Amniotic stem cell (primary cell): Measurements from ENCODE around the gene NF1.
A peak's percentile ranks its signal among the peaks of the same experiment; 100 is the strongest.
"Not testable (repeated sequence)": the region's sequence is repeated elsewhere in the genome, so short reads cannot be mapped to it uniquely, and the experiment has no call there.

Experiments
- DNase-seq: peaks from one replicate; lab custom pipeline; 2025; lab: John Stamatoyannopoulos, UW

The NF1 gene

GRCh38 chr17:31252741-31253140 is 158.0 kb downstream of the NF1 start:
- no peak for DNase-seq

- no peak for DNase-seq
Measured at GRCh38 chr17:31254654-31255053, 159.9 kb downstream of the NF1 start.

GRCh38 chr17:31256936-31257335 is 162.2 kb downstream of the NF1 start:
- no peak for DNase-seq

GRCh38 chr17:31260151-31260550 is 165.4 kb downstream of the NF1 start:
- no peak for DNase-seq

GRCh38 chr17:31261601-31262000 is 166.8 kb downstream of the NF1 start:
- DNase-seq, result no peak

GRCh38 chr17:31262923-31263322 is 168.1 kb downstream of the NF1 start:
- DNase-seq, result not testable (repeated sequence)

- DNase-seq, result no peak
Measured at GRCh38 chr17:31266042-31266441, 171.3 kb downstream of the NF1 start.

- no peak for DNase-seq
Measured at GRCh38 chr17:31269036-31269577, 174.3 kb downstream of the NF1 start.

- peak; percentile 55 for DNase-seq
Measured at GRCh38 chr17:31269578-31269983, 174.8 kb downstream of the NF1 start.

GRCh38 chr17:31272236-31272635 is 177.5 kb downstream of the NF1 start:
- DNase-seq, result no peak

- no peak for DNase-seq
Measured at GRCh38 chr17:31272803-31273202, 178.0 kb downstream of the NF1 start.

- DNase-seq, result no peak
Measured at GRCh38 chr17:31273516-31273915, 178.7 kb downstream of the NF1 start.

- no peak for DNase-seq
Measured at GRCh38 chr17:31274252-31274651, 179.5 kb downstream of the NF1 start.

GRCh38 chr17:31275116-31275515 is 180.3 kb downstream of the NF1 start:
- DNase-seq, result no peak

- no peak for DNase-seq
Measured at GRCh38 chr17:31279401-31279800, 184.6 kb downstream of the NF1 start.

GRCh38 chr17:31281061-31281460 is 186.3 kb downstream of the NF1 start:
- no peak for DNase-seq

GRCh38 chr17:31283841-31284240 is 189.1 kb downstream of the NF1 start:
- DNase-seq, result no peak

GRCh38 chr17:31286587-31286986 is 191.8 kb downstream of the NF1 start:
- DNase-seq, result no peak

- not testable (repeated sequence) for DNase-seq
Measured at GRCh38 chr17:31287932-31288331, 193.2 kb downstream of the NF1 start.

- no peak for DNase-seq
Measured at GRCh38 chr17:31289790-31290189, 195.0 kb downstream of the NF1 start.

GRCh38 chr17:31291820-31292219 is 197.0 kb downstream of the NF1 start:
- no peak for DNase-seq

GRCh38 chr17:31293581-31293980 is 198.8 kb downstream of the NF1 start:
- DNase-seq, result no peak

- no peak for DNase-seq
Measured at GRCh38 chr17:31294231-31294630, 199.5 kb downstream of the NF1 start.

GRCh38 chr17:31294820-31295488 is 200.2 kb downstream of the NF1 start:
- DNase-seq, result no peak
